HEK293 (cell line): ENCODE measurements around the gene LRRC4C.

ENCODE experiments used
- CTCF ChIA-PET: fragments of 350-600 bp; formaldehyde crosslinking; extraction: SDS; loops from one replicate; lab custom pipeline; 2021; ENCODE audit warnings: antibody characterized with exemption; lab: Yijun Ruan, JAX
- POLR2A ChIA-PET: fragments of 300-600 bp; formaldehyde crosslinking; extraction: SDS; loops from one replicate; lab custom pipeline; 2020; ENCODE audit warnings: antibody characterized with exemption, inconsistent platforms; lab: Yijun Ruan, JAX
- H3K27ac ChIP-seq: fragments of 200-500 bp; sonication (Bioruptor generic); 2 replicates; pipeline ENCODE4 v1.5.1; 2014; ENCODE audit warnings: low read depth, low read length, control low read depth, inconsistent platforms; ENCODE audit errors: extremely low read depth
- H3K36me3 ChIP-seq, 2 experiments: fragments of 200-500 bp in 1 of 2; sonication (Bioruptor generic) in 1 of 2; 1 replicate in 1 of 2; 2 replicates in 1 of 2; pipeline ENCODE4 v1.5.1; 2014 to 2017; ENCODE audit warnings: inconsistent platforms in 2 of 2, low read length in 2 of 2; ENCODE audit not compliant: control insufficient read depth in 2 of 2, insufficient read depth in 1 of 2
- H3K4me1 ChIP-seq: fragments of 200-500 bp; sonication (Bioruptor generic); 2 replicates; pipeline ENCODE4 v1.5.1; 2014; ENCODE audit warnings: mild to moderate bottlenecking, low read length, inconsistent platforms; ENCODE audit not compliant: control insufficient read depth, insufficient read depth
- H3K4me3 ChIP-seq: 2 replicates; pipeline ENCODE4 v1.5.1; 2011; ENCODE audit warnings: low read depth, mild to moderate bottlenecking, control low read depth, low read length, moderate library complexity
- H3K9me3 ChIP-seq: fragments of 200-500 bp; sonication (Bioruptor generic); 2 replicates; pipeline ENCODE4 v1.5.1; 2014; ENCODE audit warnings: low read depth, low read length, inconsistent platforms; ENCODE audit not compliant: control insufficient read depth, insufficient read depth
- EGR2 ChIP-seq: fragments of 450-650 bp; formaldehyde crosslinking; IDR thresholded peaks from 2 replicates; pipeline ENCODE4 v1.5.1; 2016; ENCODE audit warnings: low read depth, missing biosample characterization, missing genetic modification characterization
- MEIS1 ChIP-seq: sonication (generic); formaldehyde crosslinking; IDR thresholded peaks from 2 replicates; pipeline ENCODE4 v1.8.1; 2022; ENCODE audit warnings: missing genetic modification reagents, mild to moderate bottlenecking, borderline replicate concordance
- PRDM4 ChIP-seq: fragments of 450-650 bp; formaldehyde crosslinking; IDR thresholded peaks from 2 replicates; pipeline ENCODE4 v1.5.1; 2017; ENCODE audit warnings: missing biosample characterization, missing genetic modification characterization
- SP2 ChIP-seq: fragments of 450-650 bp; formaldehyde crosslinking; IDR thresholded peaks from 2 replicates; pipeline ENCODE4 v1.5.1; 2016; ENCODE audit warnings: missing biosample characterization, missing genetic modification characterization
- TRIM28 ChIP-seq: IDR thresholded peaks from 2 replicates; pipeline ENCODE4 v1.6.1; 2011; ENCODE audit warnings: low read length, control low read depth, borderline replicate concordance
- ZFP37 ChIP-seq: fragments of 450-650 bp; formaldehyde crosslinking; IDR thresholded peaks from 2 replicates; pipeline ENCODE4 v1.5.1; 2016; ENCODE audit warnings: missing biosample characterization, missing genetic modification characterization
- ZIC2 ChIP-seq: fragments of 450-650 bp; formaldehyde crosslinking; IDR thresholded peaks from 2 replicates; pipeline ENCODE4 v1.5.1; 2016; ENCODE audit warnings: missing biosample characterization, missing genetic modification characterization
- ZNF19 ChIP-seq: fragments of 450-650 bp; formaldehyde crosslinking; IDR thresholded peaks from 2 replicates; pipeline ENCODE4; 2016; ENCODE audit warnings: missing biosample characterization, missing genetic modification characterization, low read depth
- ZNF202 ChIP-seq: fragments of 450-650 bp; formaldehyde crosslinking; IDR thresholded peaks from 2 replicates; pipeline ENCODE4 v1.5.1; 2016; ENCODE audit warnings: missing biosample characterization, missing genetic modification characterization, borderline replicate concordance
- ZNF214 ChIP-seq: fragments of 450-650 bp; formaldehyde crosslinking; IDR thresholded peaks from 2 replicates; pipeline ENCODE4 v1.5.1; 2017; ENCODE audit warnings: missing biosample characterization, mild to moderate bottlenecking, missing genetic modification characterization, borderline replicate concordance
- ZNF391 ChIP-seq: fragments of 450-650 bp; formaldehyde crosslinking; IDR thresholded peaks from 2 replicates; pipeline ENCODE4 v1.5.1; 2016; ENCODE audit warnings: low read depth, missing biosample characterization, missing genetic modification characterization, borderline replicate concordance
- ZNF48 ChIP-seq: fragments of 450-650 bp; formaldehyde crosslinking; IDR thresholded peaks from 2 replicates; pipeline ENCODE4 v1.5.1; 2016; ENCODE audit warnings: missing biosample characterization, missing genetic modification characterization
- ZNF513 ChIP-seq: fragments of 450-650 bp; IDR thresholded peaks from 2 replicates; pipeline ENCODE4 v1.5.1; 2018; ENCODE audit warnings: missing biosample characterization, missing genetic modification characterization
- ZNF558 ChIP-seq: fragments of 450-650 bp; formaldehyde crosslinking; IDR thresholded peaks from 2 replicates; pipeline ENCODE4 v1.5.1; 2016; ENCODE audit warnings: missing biosample characterization, missing genetic modification characterization
- ZNF560 ChIP-seq: fragments of 450-650 bp; formaldehyde crosslinking; IDR thresholded peaks from 2 replicates; pipeline ENCODE4 v1.5.1; 2017; ENCODE audit warnings: missing biosample characterization, missing genetic modification characterization, borderline replicate concordance
- ZNF658 ChIP-seq: fragments of 450-650 bp; formaldehyde crosslinking; IDR thresholded peaks from 2 replicates; pipeline ENCODE4; 2016; ENCODE audit warnings: missing biosample characterization, missing genetic modification characterization
- ZNF830 ChIP-seq: fragments of 450-650 bp; IDR thresholded peaks from 2 replicates; pipeline ENCODE4 v1.5.0; 2018; ENCODE audit warnings: missing biosample characterization, missing genetic modification characterization, low read depth, mild to moderate bottlenecking, moderate library complexity
- ZNF837 ChIP-seq: fragments of 450-650 bp; formaldehyde crosslinking; IDR thresholded peaks from 2 replicates; pipeline ENCODE4 v1.5.1; 2016; ENCODE audit warnings: missing biosample characterization, missing genetic modification characterization
- TF ChIP-seq, protein P1 (sequence below): fragments of 450-650 bp; formaldehyde crosslinking; IDR thresholded peaks from 2 replicates; pipeline ENCODE4 v1.5.1; 2016; ENCODE audit warnings: missing biosample characterization, missing genetic modification characterization
- TF ChIP-seq, protein P2 (sequence below): fragments of 450-650 bp; formaldehyde crosslinking; IDR thresholded peaks from 2 replicates; pipeline ENCODE4 v1.5.1; 2016; ENCODE audit warnings: missing biosample characterization, missing genetic modification characterization

LRRC4C gene

GRCh38 chr11:40280159-40281051 lies 1179.0 kb downstream of the LRRC4C start:
- POLR2A ChIA-PET = no interaction called here
- CTCF ChIA-PET = interaction anchor here (0.8 kb wide), 1 partner anchor 14 kb away, joined by 3 read pairs; no protein-coding TSS in a partner anchor
- H3K36me3 ChIP-seq = no peaks in the 10 kb centered on the region
- no peak for TF ChIP-seq EGR2
- no peak for TF ChIP-seq ZNF391 (tag by site-specific recombination)
- TF ChIP-seq ZNF48 (tag by site-specific recombination) = no peak
- TF ChIP-seq PRDM4 (tag by site-specific recombination) = no peak
- TF ChIP-seq ZNF560 (tag by site-specific recombination) = no peak
- TF ChIP-seq ZNF830 (tag by site-specific recombination) = no peak
- no peak for TF ChIP-seq ZNF513 (tag by site-specific recombination)
- TF ChIP-seq ZNF202 (tag by site-specific recombination) = no peak
- no peak for TF ChIP-seq TRIM28
- TF ChIP-seq, protein P1, sequence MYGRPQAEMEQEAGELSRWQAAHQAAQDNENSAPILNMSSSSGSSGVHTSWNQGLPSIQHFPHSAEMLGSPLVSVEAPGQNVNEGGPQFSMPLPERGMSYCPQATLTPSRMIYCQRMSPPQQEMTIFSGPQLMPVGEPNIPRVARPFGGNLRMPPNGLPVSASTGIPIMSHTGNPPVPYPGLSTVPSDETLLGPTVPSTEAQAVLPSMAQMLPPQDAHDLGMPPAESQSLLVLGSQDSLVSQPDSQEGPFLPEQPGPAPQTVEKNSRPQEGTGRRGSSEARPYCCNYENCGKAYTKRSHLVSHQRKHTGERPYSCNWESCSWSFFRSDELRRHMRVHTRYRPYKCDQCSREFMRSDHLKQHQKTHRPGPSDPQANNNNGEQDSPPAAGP (tag by site-specific recombination) = no peak
- no peak for TF ChIP-seq ZNF658
- TF ChIP-seq ZNF19 (tag by site-specific recombination) = no peak
- TF ChIP-seq ZNF558 (tag by site-specific recombination) = no peak
- TF ChIP-seq, protein P2, sequence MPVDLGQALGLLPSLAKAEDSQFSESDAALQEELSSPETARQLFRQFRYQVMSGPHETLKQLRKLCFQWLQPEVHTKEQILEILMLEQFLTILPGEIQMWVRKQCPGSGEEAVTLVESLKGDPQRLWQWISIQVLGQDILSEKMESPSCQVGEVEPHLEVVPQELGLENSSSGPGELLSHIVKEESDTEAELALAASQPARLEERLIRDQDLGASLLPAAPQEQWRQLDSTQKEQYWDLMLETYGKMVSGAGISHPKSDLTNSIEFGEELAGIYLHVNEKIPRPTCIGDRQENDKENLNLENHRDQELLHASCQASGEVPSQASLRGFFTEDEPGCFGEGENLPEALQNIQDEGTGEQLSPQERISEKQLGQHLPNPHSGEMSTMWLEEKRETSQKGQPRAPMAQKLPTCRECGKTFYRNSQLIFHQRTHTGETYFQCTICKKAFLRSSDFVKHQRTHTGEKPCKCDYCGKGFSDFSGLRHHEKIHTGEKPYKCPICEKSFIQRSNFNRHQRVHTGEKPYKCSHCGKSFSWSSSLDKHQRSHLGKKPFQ (tag by site-specific recombination) = no peak
- no peak for TF ChIP-seq MEIS1 (CRISPR knock-in tag)
- no peak for TF ChIP-seq SP2 (tag by site-specific recombination)
- TF ChIP-seq ZFP37 (tag by site-specific recombination) = no peak
- TF ChIP-seq ZNF214 = no peak
- no peak for TF ChIP-seq ZNF837 (tag by site-specific recombination)
- TF ChIP-seq ZIC2 (tag by site-specific recombination) = no peak
- no peaks in the 10 kb centered on the region for H3K9me3 ChIP-seq
- no peak overlapping the region for H3K4me3 ChIP-seq
- H3K4me1 ChIP-seq = no peaks in the 10 kb centered on the region
- no peak overlapping the region for H3K27ac ChIP-seq
